ENCODE measurements around the gene IGSF9B.

The IGSF9B gene

DNA sequence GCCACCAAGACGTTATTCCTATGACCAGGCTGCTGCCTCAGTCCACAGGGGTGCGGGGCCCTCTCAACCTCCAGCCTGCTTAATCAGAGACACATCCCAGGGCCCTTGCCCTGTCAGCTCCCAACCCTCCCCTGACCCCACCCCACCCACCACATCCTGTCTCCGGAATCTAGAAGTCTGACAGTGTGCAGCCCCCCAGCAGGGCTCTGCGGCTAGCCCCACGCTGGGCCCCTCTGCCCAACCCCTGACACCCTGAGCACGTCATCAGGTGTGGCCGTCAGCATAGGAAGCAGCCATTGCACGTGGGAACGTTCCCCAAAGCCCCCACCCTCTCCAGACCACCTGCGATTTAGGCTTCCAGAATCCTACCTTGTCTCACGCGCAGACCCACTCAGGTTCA lies 34.3 kb upstream of the IGSF9B start:
- TF ChIP-seq, protein P1, sequence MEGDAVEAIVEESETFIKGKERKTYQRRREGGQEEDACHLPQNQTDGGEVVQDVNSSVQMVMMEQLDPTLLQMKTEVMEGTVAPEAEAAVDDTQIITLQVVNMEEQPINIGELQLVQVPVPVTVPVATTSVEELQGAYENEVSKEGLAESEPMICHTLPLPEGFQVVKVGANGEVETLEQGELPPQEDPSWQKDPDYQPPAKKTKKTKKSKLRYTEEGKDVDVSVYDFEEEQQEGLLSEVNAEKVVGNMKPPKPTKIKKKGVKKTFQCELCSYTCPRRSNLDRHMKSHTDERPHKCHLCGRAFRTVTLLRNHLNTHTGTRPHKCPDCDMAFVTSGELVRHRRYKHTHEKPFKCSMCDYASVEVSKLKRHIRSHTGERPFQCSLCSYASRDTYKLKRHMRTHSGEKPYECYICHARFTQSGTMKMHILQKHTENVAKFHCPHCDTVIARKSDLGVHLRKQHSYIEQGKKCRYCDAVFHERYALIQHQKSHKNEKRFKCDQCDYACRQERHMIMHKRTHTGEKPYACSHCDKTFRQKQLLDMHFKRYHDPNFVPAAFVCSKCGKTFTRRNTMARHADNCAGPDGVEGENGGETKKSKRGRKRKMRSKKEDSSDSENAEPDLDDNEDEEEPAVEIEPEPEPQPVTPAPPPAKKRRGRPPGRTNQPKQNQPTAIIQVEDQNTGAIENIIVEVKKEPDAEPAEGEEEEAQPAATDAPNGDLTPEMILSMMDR (IDR thresholded peaks at IDR 0.05; ENCODE audit: borderline replicate concordance, control extremely low read depth, extremely low read depth, insufficient read depth, missing control alignments), result no peak
- DNase-seq (ENCODE audit: low spot score), result no peak
- in situ Hi-C loops (cut with MboI; ENCODE audit: low sequenced_read_pairs, unreplicated experiment), result no loop called here

- TF ChIP-seq, protein P1 (IDR thresholded peaks at IDR 0.05; ENCODE audit: borderline replicate concordance, control extremely low read depth, extremely low read depth, insufficient read depth, missing control alignments), result no peak
These were observed 33.7 kb upstream of the IGSF9B start for GRCh38 chr11:133990501-133990900.

GRCh38 chr11:133988686-133989410 lies 32.1 kb upstream of the IGSF9B start:
- in situ Hi-C loops (cut with MboI; ENCODE audit: low sequenced_read_pairs, unreplicated experiment), result no loop called here
- no peak for DNase-seq (ENCODE audit: low spot score)
- TF ChIP-seq, protein P1 (IDR thresholded peaks at IDR 0.05; ENCODE audit: borderline replicate concordance, control extremely low read depth, extremely low read depth, insufficient read depth, missing control alignments), result no peak

More at GRCh38 chr11:133990501-133990900, 33.7 kb upstream of the IGSF9B start:
- DNase-seq (ENCODE audit: low spot score), result no peak
- in situ Hi-C loops (cut with MboI; ENCODE audit: low sequenced_read_pairs, unreplicated experiment), result no loop called here

DNA sequence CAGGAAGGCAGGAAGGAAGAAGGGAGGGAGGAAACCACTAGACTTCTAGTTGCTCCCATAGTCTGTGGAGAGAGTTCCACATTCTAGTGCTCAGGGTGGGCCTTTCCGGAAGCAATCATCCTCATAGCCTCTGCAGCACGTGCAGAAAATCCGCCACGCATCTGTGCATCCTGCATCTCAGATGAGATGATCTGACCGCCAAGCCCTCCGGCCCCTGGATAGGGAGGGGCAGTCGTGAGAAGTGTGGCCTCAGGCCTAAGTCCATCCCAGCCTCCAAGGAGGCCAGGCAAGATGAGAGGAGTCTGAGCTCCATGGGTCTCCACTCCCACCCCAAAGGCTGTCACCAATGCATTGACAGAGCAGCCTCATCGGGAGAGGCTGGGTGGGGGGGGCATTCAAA lies 30.4 kb upstream of the IGSF9B start:
- in situ Hi-C loops (cut with MboI; ENCODE audit: low sequenced_read_pairs, unreplicated experiment), result no loop called here
- DNase-seq (ENCODE audit: low spot score), result no peak
- TF ChIP-seq, protein P1 (IDR thresholded peaks at IDR 0.05; ENCODE audit: borderline replicate concordance, control extremely low read depth, extremely low read depth, insufficient read depth, missing control alignments), result no peak

GRCh38 chr11:133985981-133986944 lies 29.5 kb upstream of the IGSF9B start:
- in situ Hi-C loops (cut with MboI; ENCODE audit: low sequenced_read_pairs, unreplicated experiment), result no loop called here
- TF ChIP-seq, protein P1 (IDR thresholded peaks at IDR 0.05; ENCODE audit: borderline replicate concordance, control extremely low read depth, extremely low read depth, insufficient read depth, missing control alignments), result no peak
- DNase-seq (ENCODE audit: low spot score), result no peak

DNA sequence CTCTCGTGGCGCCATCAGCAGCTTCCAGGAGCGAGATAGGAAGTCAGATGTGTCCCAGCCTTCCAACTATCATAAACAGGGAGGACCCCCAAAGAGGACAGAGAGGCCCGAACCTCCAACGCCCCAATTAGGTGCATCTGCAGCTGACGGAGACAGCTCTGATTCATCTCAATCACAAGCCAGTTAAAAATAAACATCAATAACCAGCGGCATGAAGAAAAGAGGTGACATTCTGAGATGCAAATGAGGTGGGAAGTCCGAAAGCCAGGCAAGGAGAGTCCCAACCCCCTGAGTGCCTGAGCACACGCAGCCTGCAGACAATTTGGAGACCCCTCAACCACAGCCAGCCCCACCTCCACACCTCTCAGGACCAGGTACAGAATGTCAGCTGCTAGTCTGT lies 28.1 kb upstream of the IGSF9B start:
- TF ChIP-seq, protein P1 (IDR thresholded peaks at IDR 0.05; ENCODE audit: borderline replicate concordance, control extremely low read depth, extremely low read depth, insufficient read depth, missing control alignments), result no peak
- in situ Hi-C loops (cut with MboI; ENCODE audit: low sequenced_read_pairs, unreplicated experiment), result no loop called here

More for the DNA sequence above, 28.1 kb upstream of the IGSF9B start:
- no peak for DNase-seq (ENCODE audit: low spot score)

All from GM13976 (cell line).